Brain microvascular endothelial cell (primary cell): Measurements from ENCODE around the gene FAM118A.
"Not testable (repeated sequence)": the region's sequence is repeated elsewhere in the genome, so short reads cannot be mapped to it uniquely, and the experiment has no call there.

Experiments
- DNase-seq: peaks from one replicate; pipeline ENCODE4 v3.0.0-alpha.2; 2020
- H3K27ac ChIP-seq: fragments of 250-450 bp; sonication (Bioruptor Pico); 2 replicates; pipeline ENCODE4 v1.5.1; 2020; ENCODE audit warnings: mild to moderate bottlenecking, moderate library complexity
- H3K27me3 ChIP-seq: fragments of 250-450 bp; sonication (Bioruptor Pico); replicated peaks from 2 replicates; pipeline ENCODE4 v1.5.1; 2020; ENCODE audit warnings: mild to moderate bottlenecking
- H3K36me3 ChIP-seq: fragments of 250-450 bp; sonication (Bioruptor Pico); replicated peaks from 2 replicates; pipeline ENCODE4 v1.5.1; 2020; ENCODE audit warnings: mild to moderate bottlenecking
- H3K4me3 ChIP-seq: 2 replicates; pipeline ENCODE4 v1.5.1; 2011; ENCODE audit warnings: low read depth, mild to moderate bottlenecking, control low read depth, low read length, moderate library complexity
- in situ Hi-C: cut with HindIII; loops from 2 replicates; pipeline ENCODE4 v1.10.0; 2017; ENCODE audit warnings: low sequenced_read_pairs, low pct_ligation_motif_present
- TF ChIP-seq, protein P1 (sequence below): IDR thresholded peaks from 2 replicates; pipeline ENCODE4 v1.5.1; 2011; ENCODE audit warnings: low read depth, mild to moderate bottlenecking, moderate library complexity, low read length, control low read depth, inconsistent platforms; ENCODE audit errors: missing control alignments

Gene FAM118A

DNA sequence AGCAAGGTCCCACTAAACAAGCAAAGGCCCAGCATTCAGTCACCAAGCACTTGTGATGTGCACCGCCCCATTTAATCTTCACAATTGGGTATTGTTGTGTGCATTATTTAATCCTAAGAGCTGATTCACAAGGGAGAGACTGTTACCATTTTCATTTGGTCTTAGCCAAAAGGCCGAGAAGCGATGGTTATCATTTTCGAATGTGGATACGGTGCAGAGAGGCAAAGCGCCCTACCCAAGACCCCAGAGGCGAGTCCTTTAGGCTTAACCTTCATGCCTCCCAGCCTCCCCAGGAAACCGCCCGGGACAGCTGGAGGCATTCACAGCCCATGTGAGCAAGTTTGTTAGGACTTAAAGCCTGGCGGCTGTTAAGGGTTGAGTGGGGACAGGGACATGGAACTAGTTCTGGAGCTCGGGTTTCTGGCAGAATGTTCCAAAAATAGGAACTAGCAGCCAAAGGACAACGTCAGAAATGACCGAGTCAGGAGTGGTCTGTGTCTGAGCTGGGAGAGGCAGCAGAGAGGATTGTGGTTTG is 38.0 kb upstream of the FAM118A start:
- Histone ChIP-seq H3K4me3 (no peak overlapping the region), H3K27ac (no peak overlapping the region), H3K36me3 (no peaks in the 10 kb centered on the region), H3K27me3 (no peaks in the 10 kb centered on the region)
- TF ChIP-seq, protein P1, sequence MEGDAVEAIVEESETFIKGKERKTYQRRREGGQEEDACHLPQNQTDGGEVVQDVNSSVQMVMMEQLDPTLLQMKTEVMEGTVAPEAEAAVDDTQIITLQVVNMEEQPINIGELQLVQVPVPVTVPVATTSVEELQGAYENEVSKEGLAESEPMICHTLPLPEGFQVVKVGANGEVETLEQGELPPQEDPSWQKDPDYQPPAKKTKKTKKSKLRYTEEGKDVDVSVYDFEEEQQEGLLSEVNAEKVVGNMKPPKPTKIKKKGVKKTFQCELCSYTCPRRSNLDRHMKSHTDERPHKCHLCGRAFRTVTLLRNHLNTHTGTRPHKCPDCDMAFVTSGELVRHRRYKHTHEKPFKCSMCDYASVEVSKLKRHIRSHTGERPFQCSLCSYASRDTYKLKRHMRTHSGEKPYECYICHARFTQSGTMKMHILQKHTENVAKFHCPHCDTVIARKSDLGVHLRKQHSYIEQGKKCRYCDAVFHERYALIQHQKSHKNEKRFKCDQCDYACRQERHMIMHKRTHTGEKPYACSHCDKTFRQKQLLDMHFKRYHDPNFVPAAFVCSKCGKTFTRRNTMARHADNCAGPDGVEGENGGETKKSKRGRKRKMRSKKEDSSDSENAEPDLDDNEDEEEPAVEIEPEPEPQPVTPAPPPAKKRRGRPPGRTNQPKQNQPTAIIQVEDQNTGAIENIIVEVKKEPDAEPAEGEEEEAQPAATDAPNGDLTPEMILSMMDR, result no peak
- in situ Hi-C loops, result loop anchor here (10.0 kb wide), 1 partner anchor 163 kb away; no protein-coding TSS in a partner anchor
- DNase-seq, result no peak

GRCh38 chr22:45272498-45272897 is 37.2 kb upstream of the FAM118A start:
- Histone ChIP-seq H3K4me3 (no peak overlapping the region), H3K27ac (no peak overlapping the region), H3K36me3 (no peaks in the 10 kb centered on the region), H3K27me3 (no peaks in the 10 kb centered on the region)
- no peak for DNase-seq
- in situ Hi-C loops, result loop anchor here (10.0 kb wide), 1 partner anchor 162 kb away; no protein-coding TSS in a partner anchor
- TF ChIP-seq, protein P1, result no peak

- in situ Hi-C loops, result loop anchor here (10.0 kb wide), 1 partner anchor 161 kb away; no protein-coding TSS in a partner anchor
- Histone ChIP-seq H3K27ac (no peak overlapping the region), H3K36me3 (no peaks in the 10 kb centered on the region), H3K4me3 (no peak overlapping the region), H3K27me3 (no peaks in the 10 kb centered on the region)
- TF ChIP-seq, protein P1, result no peak
- no peak for DNase-seq
Observed at GRCh38 chr22:45273452-45274075, 36.2 kb upstream of the FAM118A start.

GRCh38 chr22:45276507-45277105 is 33.1 kb upstream of the FAM118A start:
- no peaks in the 10 kb centered on the region for H3K36me3 ChIP-seq
- H3K4me3 ChIP-seq, result no peak overlapping the region
- no peaks in the 10 kb centered on the region for H3K27me3 ChIP-seq
- H3K27ac ChIP-seq, result no peak overlapping the region
- in situ Hi-C loops, result loop anchor here (10.0 kb wide), 1 partner anchor 158 kb away; no protein-coding TSS in a partner anchor
- no peak for DNase-seq
- TF ChIP-seq, protein P1, result no peak

DNA sequence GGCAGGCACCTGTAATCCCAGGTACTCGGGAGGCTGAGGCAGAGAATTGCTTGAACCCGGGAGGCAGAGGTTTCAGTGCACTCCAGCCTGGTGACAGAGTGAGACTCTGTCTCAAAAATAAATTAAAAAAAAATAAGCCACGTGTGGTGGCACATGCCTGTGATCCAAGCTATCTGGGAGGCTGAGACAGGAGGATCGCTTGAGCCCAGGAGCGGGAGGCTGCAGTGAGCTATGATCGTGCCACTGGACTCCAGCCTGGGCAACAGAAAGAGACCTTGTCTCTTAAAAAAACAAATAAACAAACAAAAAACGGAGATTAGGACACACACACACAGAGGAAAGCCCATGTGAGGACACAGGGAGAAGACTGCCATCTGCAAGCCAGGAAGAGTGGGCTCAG is 32.0 kb upstream of the FAM118A start:
- not testable (repeated sequence) for H3K36me3 ChIP-seq, DNase-seq, H3K27me3 ChIP-seq, H3K4me3 ChIP-seq, H3K27ac ChIP-seq
- in situ Hi-C loops, result loop anchor here (10.0 kb wide), 1 partner anchor 157 kb away; no protein-coding TSS in a partner anchor

DNA sequence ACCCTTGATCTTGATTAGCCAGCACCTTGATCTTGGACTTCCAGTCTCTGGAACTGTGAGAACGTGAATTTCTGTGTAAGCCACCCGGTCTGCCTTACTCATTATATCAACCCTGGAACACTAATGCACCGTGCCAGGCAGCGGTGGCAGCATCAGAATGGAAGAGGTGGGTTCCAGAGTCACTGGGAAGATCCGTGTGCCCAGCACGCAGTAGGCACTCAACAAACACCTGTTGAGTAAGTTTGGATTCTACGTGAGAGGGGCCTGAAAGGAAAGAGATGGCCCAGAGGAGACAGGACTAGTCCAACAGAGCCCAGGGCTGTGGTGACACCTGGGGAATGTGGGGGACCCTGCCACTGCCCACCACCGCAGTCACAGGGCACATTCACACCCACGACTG is 31.6 kb upstream of the FAM118A start:
- no peaks in the 10 kb centered on the region for H3K36me3 ChIP-seq
- no peak for DNase-seq
- TF ChIP-seq, protein P1, result no peak
- no peaks in the 10 kb centered on the region for H3K27me3 ChIP-seq
- H3K27ac ChIP-seq, result no peak overlapping the region
- in situ Hi-C loops, result loop anchor here (10.0 kb wide), 1 partner anchor 157 kb away; no protein-coding TSS in a partner anchor
- no peak overlapping the region for H3K4me3 ChIP-seq
